ENCODE data around the gene STING1. TPM values are rescaled to one million over a fixed set of nuclear protein-coding genes. Genes with fewer than 3 reads are reported as not detected.
A peak's percentile ranks its signal among the peaks of the same experiment; 100 is the strongest.
"Not testable (repeated sequence)": the region's sequence is repeated elsewhere in the genome, so short reads cannot be mapped to it uniquely, and the experiment has no call there.

Gene STING1
- total and polyA plus RNA-seq, 8 donors = 3.1 to 19.7 (median 8.6) TPM

- Histone ChIP-seq H3K27me3 (no peaks in the 10 kb centered on the region), H3K9me3 (no peaks in the 10 kb centered on the region), H3K4me3 (no peak overlapping the region), H3K36me3 (no peaks in the 10 kb centered on the region), H3K27ac (peak overlapping the region in 2 of 4 donors; percentile 28 to 43), H3K4me1 (no peaks in the 10 kb centered on the region)
- TF ChIP-seq CTCF (IDR thresholded peaks at IDR 0.05) = no peak
- FAIRE-seq (no peak), ATAC-seq (peak in 3 of 4 donors; percentile 42 to 79 (median 60)), DNase-seq (peak in 1 of 6 donors; percentile 48)
- intact Hi-C loops (cut with DNase I) = no loop called here
- 78 to 79% methylated on average over 3 of the region's 3 CpGs for WGBS, 2 donors
These were observed 5.7 kb upstream of the STING1 start for GRCh38 chr5:139488260-139488659.

DNA sequence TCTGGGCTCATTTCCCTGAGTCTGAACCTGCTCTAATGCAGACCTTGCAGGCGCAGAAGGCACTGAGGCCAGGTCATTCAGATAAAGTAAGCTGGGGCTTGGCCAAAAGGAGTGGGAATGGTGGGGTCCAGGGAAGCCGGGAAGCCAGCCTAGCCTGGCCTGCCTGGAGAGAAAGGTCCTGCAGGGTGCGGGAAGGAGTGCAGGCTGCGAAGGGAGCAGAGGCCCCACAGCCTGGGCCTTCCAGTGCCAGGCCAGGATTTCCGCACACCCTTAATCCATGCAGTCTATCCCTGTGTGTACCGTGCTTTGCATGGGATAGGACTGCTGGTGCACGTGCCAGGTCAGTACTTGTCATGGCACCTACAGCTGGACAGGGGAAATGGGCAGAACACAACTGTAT is 3.6 kb upstream of the STING1 start:
- Histone ChIP-seq H3K27me3 (no peaks in the 10 kb centered on the region), H3K4me1 (no peaks in the 10 kb centered on the region), H3K9me3 (no peaks in the 10 kb centered on the region), H3K36me3 (no peaks in the 10 kb centered on the region), H3K4me3 (no peak overlapping the region), H3K27ac (no peak overlapping the region)
- ATAC-seq (no peak), DNase-seq (no peak), FAIRE-seq (no peak)
- 78 to 83% methylated on average over 7 of the region's 7 CpGs for WGBS, 2 donors
- no peak for TF ChIP-seq CTCF (IDR thresholded peaks at IDR 0.05)
- intact Hi-C loops (cut with DNase I) = no loop called here

- H3K4me3 ChIP-seq; FAIRE-seq; DNase-seq; H3K27me3 ChIP-seq; intact Hi-C loops (cut with DNase I); H3K4me1 ChIP-seq; H3K9me3 ChIP-seq; ATAC-seq; H3K36me3 ChIP-seq: not testable (repeated sequence)
- peak overlapping the region in 3 of 4 donors; percentile 69 to 89 (median 73) for H3K27ac ChIP-seq
- WGBS, 2 donors = 81 to 86% methylated on average over 6 of the region's 6 CpGs
These were observed 291 bp upstream of the STING1 start for GRCh38 chr5:139482890-139483208.

DNA sequence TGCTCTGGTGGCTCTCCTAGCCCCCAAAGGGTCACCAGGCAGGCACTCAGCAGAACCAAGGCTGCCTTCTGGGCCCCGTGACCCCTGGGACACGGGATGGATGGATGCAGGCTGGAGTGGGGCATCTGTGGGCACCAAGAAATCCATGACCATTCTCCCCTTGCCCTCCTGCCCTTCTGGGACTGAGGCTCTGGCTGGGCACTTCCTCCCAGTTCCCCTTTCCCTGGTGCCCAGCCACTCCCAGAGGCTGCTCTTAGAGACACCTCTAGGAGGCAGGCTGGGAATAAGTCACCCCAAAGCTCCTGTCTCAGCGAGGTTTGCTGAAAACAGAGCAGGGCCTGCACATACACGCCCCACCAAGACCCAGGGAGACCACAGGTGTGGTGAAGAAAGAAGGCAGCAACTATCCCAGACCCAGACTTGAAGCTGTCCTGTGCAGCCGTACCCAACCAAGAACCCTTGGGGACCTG is 943 bp downstream of the STING1 start:
- H3K4me3 ChIP-seq = peak overlapping the region in 2 of 4 donors; percentile 16 to 43
- FAIRE-seq = no peak
- no peaks in the 10 kb centered on the region for H3K4me1 ChIP-seq
- ATAC-seq = peak in 3 of 4 donors; percentile 41 to 61 (median 56)
- WGBS, 2 donors = 77 to 85% methylated on average over 5 of the region's 5 CpGs
- no peak for DNase-seq
- peak overlapping the region in 3 of 4 donors; percentile 69 to 89 (median 73) for H3K27ac ChIP-seq
- H3K36me3 ChIP-seq = no peaks in the 10 kb centered on the region
- H3K9me3 ChIP-seq = no peaks in the 10 kb centered on the region
- no peak for TF ChIP-seq CTCF (IDR thresholded peaks at IDR 0.05)
- intact Hi-C loops (cut with DNase I) = no loop called here
- H3K27me3 ChIP-seq = no peaks in the 10 kb centered on the region

DNA sequence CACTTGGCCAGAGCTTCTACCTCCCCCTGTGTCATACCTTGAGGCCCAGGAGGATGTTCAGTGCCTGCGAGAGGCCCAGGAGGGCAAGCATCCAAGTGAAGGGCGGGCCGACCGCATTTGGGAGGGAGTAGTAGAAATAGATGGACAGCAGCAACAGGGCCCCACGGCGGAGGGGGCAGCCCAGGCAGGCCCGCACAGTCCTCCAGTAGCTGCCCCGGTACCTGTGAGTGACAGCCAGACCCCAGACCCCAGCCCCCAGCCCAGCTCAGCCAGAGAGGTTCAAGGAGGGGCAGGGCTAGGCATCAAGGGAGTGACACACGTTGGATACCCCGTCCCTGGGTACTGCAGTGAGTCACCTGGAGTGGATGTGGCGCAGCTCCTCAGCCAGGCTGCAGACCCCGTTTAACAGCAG is 1.4 kb downstream of the STING1 start:
- Histone ChIP-seq H3K9me3 (no peaks in the 10 kb centered on the region), H3K4me3 (peak overlapping the region in 1 of 4 donors; percentile 43), H3K4me1 (no peaks in the 10 kb centered on the region), H3K27ac (peak overlapping the region in 2 of 4 donors; percentile 73 to 89), H3K36me3 (no peaks in the 10 kb centered on the region), H3K27me3 (no peaks in the 10 kb centered on the region)
- ATAC-seq = peak in 2 of 4 donors; percentile 4
- TF ChIP-seq CTCF (IDR thresholded peaks at IDR 0.05) = no peak
- DNase-seq = no peak
- intact Hi-C loops (cut with DNase I) = no loop called here
- FAIRE-seq = no peak
- 75 to 77% methylated on average over 12 of the region's 12 CpGs for WGBS, 2 donors

- H3K27me3 ChIP-seq; H3K4me1 ChIP-seq; H3K9me3 ChIP-seq; ATAC-seq; FAIRE-seq; H3K4me3 ChIP-seq; H3K36me3 ChIP-seq; H3K27ac ChIP-seq; intact Hi-C loops (cut with DNase I): not testable (repeated sequence)
- WGBS, 2 donors = 94 to 98% methylated on average over 4 of the region's 4 CpGs
- peak in 1 of 6 donors; percentile 7 for DNase-seq
These were observed 2.8 kb downstream of the STING1 start for GRCh38 chr5:139479729-139480128.

- 77 to 79% methylated on average over 9 of the region's 9 CpGs for WGBS, 2 donors
- FAIRE-seq; ATAC-seq; H3K4me1 ChIP-seq; H3K27ac ChIP-seq; H3K36me3 ChIP-seq; H3K4me3 ChIP-seq; H3K27me3 ChIP-seq; DNase-seq; intact Hi-C loops (cut with DNase I); H3K9me3 ChIP-seq: not testable (repeated sequence)
These were observed 3.7 kb downstream of the STING1 start for GRCh38 chr5:139478657-139479423.

Data from pancreas (tissue), 10 donors.